ENCODE results near the gene YAF2.
A peak's percentile ranks its signal among the peaks of the same experiment; 100 is the strongest.

Gene YAF2

GRCh38 chr12:42141981-42142606 is 96.0 kb downstream of the YAF2 start:
- no peak for DNase-seq

- peak; percentile 38 for DNase-seq
Observed at GRCh38 chr12:42140901-42141300, 97.1 kb downstream of the YAF2 start.

DNA sequence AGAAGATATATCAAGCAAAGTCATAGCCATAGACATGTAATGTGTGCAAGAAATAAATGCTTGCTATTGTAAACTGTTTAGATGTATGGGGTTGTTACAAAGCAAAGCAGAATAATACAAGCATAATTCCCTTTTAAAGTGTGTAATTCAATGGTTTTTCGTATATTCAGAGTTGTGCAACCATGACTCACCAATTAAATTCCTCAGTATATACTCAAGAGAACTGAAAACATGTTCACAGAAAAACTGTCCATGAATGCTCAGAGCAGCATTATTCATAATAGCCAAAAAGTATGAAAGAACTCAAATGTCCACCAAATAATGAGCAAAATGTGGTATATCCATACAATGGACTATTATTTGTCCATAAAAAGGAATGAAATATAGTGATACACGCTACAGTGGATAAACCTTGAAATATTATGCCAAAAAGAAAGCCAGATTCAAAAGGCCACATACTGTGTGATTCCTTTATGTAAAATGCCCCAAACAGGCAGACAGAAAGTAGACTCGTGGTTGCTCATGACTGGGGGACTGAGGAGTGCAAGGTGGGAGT is 102.7 kb downstream of the YAF2 start:
- peak; percentile 67 for DNase-seq

GRCh38 chr12:42130672-42131402 is 107.2 kb downstream of the YAF2 start:
- DNase-seq, result peak; percentile 45

DNA sequence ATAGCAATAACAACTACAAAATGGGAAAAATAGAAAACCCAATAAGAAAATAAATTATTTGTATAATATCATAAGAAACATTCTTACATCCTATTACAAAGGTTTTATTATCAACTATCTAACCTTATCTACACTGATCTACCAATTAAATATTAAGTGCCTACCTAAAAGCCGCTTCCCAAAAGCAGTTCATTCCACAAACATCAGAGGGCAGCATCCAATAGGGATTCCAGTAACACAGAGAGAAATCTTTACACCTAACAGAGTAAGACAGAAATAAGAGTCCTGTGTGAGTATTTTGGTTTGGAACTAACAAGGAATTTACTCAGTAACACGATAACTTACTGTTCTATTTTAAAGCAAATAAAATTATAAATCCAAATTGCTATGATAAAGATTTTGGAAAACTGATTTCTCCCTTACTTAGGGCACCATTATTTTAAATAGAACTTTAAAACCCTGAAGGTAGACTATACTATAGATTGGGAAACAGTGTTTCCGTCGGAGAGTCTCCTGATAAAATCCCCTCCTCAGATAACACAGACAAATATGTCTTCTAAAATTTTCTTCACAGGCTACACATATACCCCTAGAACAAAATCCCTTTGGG is 108.3 kb downstream of the YAF2 start:
- peak; percentile 51 for DNase-seq

GRCh38 chr12:42128888-42129287 is 109.2 kb downstream of the YAF2 start:
- no peak for DNase-seq

DNA sequence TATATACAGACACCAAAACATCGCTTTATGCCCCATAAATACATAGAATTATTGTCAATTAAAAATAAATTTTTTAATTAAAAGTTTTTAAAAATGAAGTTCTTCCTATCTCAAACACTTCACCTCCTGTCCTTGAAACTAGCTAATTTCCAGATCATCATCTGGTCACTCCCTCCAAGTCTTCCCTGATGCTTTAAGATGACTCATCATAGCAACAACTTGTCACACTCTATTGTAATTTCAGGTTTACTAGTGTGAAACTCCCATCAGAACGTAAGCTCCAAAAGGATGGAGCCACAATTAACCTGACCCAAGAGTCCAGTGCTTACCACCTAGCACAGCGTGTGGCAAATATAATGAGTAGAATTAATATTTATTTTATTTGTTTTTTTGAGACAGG is 109.7 kb downstream of the YAF2 start:
- peak; percentile 31 for DNase-seq

DNA sequence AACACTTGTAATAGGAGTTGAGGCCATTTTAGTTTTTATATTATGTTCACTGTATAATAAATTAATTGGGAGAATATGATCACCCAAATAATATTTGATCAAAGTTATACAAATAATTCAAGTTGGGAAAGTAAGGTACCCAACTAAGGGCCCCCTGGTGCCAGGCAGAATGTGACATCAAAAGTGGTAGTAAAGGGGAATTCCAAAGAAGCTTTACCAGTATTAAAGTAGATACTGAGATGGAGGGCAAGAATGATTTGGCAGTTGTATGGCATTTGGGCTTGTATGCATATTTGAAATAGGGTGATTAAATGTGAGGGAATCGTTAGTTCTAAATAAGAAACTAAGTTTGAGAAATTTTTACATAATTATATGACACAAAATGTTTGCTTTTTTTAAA is 111.1 kb downstream of the YAF2 start:
- no peak for DNase-seq

- DNase-seq, result no peak
Observed at GRCh38 chr12:42125388-42125767, 112.7 kb downstream of the YAF2 start.

DNA sequence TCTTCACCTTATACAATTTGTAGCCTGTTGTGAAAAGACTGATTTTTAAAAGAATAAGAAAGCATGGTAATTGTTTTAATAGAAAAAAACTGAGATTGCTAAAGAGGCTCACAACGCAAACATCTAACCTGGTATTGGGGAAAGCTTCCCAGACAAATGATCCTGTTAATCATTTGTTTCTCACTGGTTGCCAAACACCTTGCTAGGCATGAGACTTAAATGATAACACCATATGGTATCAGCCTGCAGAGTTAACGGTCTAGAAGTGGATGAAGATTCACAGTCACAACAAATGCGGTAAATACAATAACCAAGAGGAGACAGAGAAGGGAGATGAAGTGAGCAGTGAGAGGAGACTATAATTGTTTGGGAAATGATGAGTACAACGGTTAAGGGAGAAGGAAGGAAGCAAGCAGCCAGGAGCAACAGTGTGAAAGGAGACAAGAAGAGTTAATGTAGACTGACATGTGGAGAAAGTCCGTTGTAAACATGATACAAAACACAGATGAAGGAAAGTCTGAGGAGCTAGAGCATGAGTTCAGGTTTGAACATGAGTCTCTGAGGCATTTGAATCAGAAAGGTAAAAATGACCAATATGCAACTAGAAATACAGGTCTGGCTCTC is 113.2 kb downstream of the YAF2 start:
- DNase-seq, result no peak

- peak; percentile 33 for DNase-seq
Observed at GRCh38 chr12:42119085-42119633, 118.9 kb downstream of the YAF2 start.

GRCh38 chr12:42118136-42118879 is 119.7 kb downstream of the YAF2 start:
- DNase-seq, result no peak

DNA sequence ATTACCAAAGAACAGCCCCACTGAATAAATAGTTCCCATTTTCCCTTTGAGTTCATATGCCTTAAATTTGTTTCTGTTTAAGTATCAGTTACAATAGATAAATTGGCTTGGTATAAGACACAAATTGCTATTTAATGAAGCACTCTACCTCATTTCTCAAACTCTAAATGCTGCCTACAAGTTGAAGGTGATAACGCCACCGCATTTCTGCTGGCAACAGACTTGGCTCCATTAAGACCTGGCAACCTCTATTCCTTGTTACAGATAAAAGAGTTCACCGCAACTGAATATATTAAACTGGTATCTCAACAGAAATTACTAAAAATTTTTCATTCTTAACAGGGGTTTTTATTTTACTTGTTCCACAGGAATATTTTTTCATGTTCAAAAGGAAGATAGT is 129.0 kb downstream of the YAF2 start:
- no peak for DNase-seq
